Measurements from ENCODE around the gene PARP11.
A peak's percentile ranks its signal among the peaks of the same experiment; 100 is the strongest.

Gene PARP11

DNA sequence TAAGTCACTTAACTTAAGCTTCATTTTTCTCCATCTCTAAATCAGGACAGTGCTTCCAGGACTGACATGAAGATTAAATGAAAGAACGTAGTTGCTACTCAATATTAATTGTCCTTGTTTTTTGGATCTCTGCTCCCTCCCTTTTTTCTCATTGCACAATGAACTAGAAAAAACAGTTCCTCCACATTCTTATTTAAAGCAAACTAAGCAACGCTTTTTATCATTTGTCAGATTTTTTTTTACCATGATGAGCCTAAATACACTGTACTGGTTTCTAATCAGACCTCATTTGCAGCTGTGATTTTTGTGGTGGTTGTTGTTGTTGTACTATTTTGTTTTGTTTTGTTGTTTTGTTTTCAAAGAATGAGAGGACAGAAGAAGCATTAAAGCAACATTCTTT is 23.2 kb upstream of the PARP11 start:
- peak overlapping the region; percentile 29 for H3K27ac Mint-ChIP-seq
- no peak overlapping the region for H3K4me3 Mint-ChIP-seq
- H3K9me3 Mint-ChIP-seq: no peaks in the 10 kb centered on the region
- H3K27me3 Mint-ChIP-seq: no peaks in the 10 kb centered on the region
- no peaks in the 10 kb centered on the region for H3K36me3 Mint-ChIP-seq (ENCODE audit: low read depth)
- peaks cover 28% of the 10 kb centered on the region for H3K4me1 Mint-ChIP-seq (ENCODE audit: low read depth)

DNA sequence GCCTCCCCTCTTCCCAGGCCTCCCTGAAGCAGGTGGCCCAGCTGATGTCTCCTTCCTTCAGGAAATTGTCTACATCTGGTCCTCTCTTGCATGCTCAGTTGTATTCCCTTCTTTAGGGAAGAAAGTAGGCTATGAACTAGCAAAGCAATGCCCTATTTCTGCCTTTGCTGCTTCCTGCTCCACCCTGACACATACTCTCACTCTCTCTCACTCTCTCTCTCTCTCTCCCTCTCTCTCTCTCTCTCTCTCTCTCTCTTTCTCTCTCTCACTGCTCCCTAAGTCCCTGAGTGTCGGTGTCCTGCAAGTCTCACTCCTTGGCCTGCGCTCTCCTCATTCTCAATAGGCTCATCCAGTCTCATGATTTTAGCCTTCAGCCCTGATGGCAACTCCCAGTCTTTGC is 19.4 kb upstream of the PARP11 start:
- no peaks in the 10 kb centered on the region for H3K27me3 Mint-ChIP-seq
- no peak overlapping the region for H3K27ac Mint-ChIP-seq
- H3K9me3 Mint-ChIP-seq: no peaks in the 10 kb centered on the region
- H3K4me1 Mint-ChIP-seq (ENCODE audit: low read depth): peaks cover 13% of the 10 kb centered on the region
- H3K4me3 Mint-ChIP-seq: no peak overlapping the region
- no peaks in the 10 kb centered on the region for H3K36me3 Mint-ChIP-seq (ENCODE audit: low read depth)

DNA sequence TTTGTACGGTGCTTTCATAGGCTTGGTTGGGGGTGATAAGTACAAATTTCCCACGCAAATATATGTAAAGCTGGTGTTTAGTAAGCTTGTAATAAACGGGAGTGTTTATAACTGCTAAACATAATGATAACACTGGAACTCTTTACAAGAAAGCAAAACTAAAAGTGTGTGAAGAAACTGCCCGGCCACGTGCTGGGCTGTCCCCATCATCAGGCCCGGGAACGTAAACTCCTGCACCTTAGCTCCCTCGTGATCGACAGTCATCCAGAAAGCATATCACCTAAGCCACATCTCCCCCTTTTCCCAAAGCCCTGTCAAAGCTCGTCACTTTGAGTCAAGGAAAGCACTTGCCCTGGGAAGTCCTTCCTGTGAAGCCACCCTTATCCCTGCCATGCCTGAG is 18.0 kb upstream of the PARP11 start:
- Mint-ChIP-seq H3K4me1 (ENCODE audit: low read depth) (no peaks in the 10 kb centered on the region), H3K27me3 (no peaks in the 10 kb centered on the region), H3K4me3 (no peak overlapping the region), H3K36me3 (ENCODE audit: low read depth) (no peaks in the 10 kb centered on the region), H3K27ac (no peak overlapping the region), H3K9me3 (no peaks in the 10 kb centered on the region)

DNA sequence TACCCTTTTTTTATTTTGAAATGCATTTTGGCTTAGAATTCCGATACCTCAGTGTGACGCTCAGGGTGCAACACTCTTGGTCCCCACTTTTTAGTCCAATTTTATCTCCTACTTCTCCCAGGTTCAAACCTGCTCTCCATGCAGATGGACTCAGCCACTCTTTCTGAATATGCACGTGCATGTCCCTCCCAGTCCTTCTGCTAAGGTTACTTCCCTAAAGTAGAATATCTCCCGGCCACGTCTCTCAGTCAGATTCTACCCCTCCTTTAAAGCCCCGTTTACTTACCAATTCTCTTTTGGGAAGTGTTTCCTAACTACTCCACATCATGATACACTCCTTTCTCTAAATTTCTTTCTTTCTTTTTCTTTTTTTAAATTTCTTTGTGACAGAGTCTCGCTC is 15.5 kb upstream of the PARP11 start:
- Mint-ChIP-seq H3K27ac (no peak overlapping the region), H3K9me3 (no peaks in the 10 kb centered on the region), H3K4me1 (ENCODE audit: low read depth) (peaks cover 5% of the 10 kb centered on the region), H3K27me3 (no peaks in the 10 kb centered on the region), H3K4me3 (no peak overlapping the region), H3K36me3 (ENCODE audit: low read depth) (no peaks in the 10 kb centered on the region)

DNA sequence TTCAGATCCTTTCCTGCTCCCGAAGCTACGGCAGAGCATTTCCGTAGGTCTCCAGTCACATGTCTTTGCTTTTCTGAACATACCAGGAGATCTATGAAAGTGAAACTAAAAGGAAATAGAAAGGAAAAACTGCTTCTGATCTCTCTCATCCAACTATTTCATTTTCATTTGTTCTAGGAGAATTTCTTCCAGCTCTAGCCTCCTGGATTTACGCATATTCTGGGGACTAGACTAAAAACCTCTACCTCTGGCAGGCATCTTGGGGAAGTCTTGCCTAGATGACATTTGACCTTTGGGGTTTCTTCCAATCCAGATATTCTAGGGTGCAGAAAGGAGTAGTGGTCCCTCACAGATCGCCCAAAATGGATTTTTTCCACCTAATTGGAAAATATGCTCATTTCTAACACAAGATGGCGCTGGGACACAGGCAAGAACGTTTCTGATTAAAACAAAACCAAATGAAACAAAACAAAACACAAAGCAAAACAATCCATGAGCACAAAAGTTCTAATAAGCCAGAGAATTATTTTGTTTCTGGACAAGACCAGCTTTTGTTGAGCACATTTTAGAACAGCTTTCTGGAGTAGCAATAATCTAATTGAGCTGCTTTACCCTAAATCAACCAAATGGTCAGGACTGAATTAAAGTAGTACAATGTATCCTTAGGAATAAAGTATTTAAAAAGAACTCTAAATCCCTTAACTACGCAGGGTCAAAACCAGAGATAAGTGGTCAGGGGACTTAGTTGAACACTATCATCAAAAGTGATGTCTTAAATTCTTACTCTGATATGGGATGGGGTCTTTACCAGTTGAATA is 12.3 kb upstream of the PARP11 start:
- Mint-ChIP-seq H3K27ac (no peak overlapping the region), H3K4me1 (ENCODE audit: low read depth) (peaks cover 5% of the 10 kb centered on the region), H3K9me3 (no peaks in the 10 kb centered on the region), H3K36me3 (ENCODE audit: low read depth) (no peaks in the 10 kb centered on the region), H3K27me3 (peaks cover 4% of the 10 kb centered on the region), H3K4me3 (no peak overlapping the region)

DNA sequence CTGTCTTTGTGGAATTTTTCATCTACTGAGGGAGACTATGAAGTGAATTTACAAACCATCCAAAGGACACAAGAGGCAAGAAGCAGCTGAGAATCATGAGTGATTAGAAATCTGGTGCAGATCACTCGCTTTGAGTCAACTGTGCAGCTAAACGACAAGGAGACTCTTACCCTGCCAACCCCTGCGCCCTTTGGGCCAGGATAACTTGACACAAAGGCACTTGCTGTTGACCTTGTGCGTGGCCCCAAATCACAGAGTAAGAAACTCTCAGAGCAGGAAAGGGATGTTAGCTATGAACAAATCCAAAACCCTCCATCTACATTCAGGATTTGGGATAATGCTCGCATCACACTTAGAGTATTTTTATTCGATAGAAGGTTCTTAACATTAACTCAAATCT is 11.5 kb upstream of the PARP11 start:
- Mint-ChIP-seq H3K9me3 (no peaks in the 10 kb centered on the region), H3K4me3 (no peak overlapping the region), H3K4me1 (ENCODE audit: low read depth) (peaks cover 9% of the 10 kb centered on the region), H3K27me3 (peaks cover 4% of the 10 kb centered on the region), H3K27ac (no peak overlapping the region), H3K36me3 (ENCODE audit: low read depth) (no peaks in the 10 kb centered on the region)

DNA sequence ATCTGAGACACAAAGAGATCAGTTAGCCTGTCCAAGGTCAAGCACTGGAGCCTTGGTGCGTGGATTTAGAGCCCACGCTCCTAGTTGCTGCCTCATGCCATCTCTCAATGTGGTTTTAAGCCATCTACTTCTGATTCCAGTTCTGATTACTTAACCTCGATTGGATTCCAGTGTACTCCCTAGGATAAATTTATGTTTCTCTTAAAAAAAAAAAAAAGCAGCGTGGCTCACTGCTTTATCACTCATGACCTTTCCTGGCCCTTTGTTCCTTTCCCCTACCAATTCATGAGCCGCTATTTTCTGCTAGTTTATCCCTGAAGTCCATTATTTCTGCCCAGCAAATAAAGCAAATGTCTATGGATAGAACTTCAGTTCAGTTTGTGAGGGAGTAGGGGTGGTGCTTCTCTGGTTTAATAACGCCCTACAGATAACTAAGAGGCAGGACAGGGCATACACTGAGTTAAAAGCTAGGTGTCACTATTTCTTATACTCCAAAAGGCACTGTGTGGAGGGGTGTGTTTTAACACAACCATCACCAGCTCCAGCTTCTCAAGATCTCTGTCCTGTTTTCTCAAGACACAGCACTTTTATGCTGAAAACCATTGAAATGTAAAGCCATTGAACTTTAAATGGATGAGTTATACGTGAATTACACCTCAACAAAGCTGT is 9.8 kb upstream of the PARP11 start:
- peaks cover 16% of the 10 kb centered on the region for H3K4me1 Mint-ChIP-seq (ENCODE audit: low read depth)
- no peak overlapping the region for H3K27ac Mint-ChIP-seq
- no peaks in the 10 kb centered on the region for H3K9me3 Mint-ChIP-seq
- H3K4me3 Mint-ChIP-seq: no peak overlapping the region
- peaks cover 4% of the 10 kb centered on the region for H3K27me3 Mint-ChIP-seq
- H3K36me3 Mint-ChIP-seq (ENCODE audit: low read depth): no peaks in the 10 kb centered on the region

DNA sequence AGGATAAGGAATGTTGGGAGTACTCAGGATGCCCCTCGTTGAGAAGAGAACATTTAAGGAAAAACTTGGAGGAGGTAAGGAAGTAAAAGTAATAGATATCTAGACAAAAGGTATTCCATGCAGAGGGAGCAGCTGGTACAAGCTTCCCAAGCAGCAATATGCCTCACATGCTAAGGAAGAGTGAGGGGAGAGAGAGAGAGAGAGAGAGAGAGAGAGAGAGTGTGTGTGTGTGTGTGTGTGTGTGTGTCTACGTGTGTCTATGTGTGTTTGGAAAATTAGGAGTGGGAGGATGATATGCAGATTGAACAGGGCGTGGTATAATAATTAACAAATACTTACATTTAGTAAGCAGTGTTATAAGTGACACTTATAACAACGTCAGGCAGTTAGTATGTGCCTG is 9.2 kb upstream of the PARP11 start:
- H3K27me3 Mint-ChIP-seq: peaks cover 4% of the 10 kb centered on the region
- no peaks in the 10 kb centered on the region for H3K9me3 Mint-ChIP-seq
- H3K4me3 Mint-ChIP-seq: no peak overlapping the region
- no peaks in the 10 kb centered on the region for H3K36me3 Mint-ChIP-seq (ENCODE audit: low read depth)
- H3K4me1 Mint-ChIP-seq (ENCODE audit: low read depth): peaks cover 16% of the 10 kb centered on the region
- H3K27ac Mint-ChIP-seq: no peak overlapping the region

DNA sequence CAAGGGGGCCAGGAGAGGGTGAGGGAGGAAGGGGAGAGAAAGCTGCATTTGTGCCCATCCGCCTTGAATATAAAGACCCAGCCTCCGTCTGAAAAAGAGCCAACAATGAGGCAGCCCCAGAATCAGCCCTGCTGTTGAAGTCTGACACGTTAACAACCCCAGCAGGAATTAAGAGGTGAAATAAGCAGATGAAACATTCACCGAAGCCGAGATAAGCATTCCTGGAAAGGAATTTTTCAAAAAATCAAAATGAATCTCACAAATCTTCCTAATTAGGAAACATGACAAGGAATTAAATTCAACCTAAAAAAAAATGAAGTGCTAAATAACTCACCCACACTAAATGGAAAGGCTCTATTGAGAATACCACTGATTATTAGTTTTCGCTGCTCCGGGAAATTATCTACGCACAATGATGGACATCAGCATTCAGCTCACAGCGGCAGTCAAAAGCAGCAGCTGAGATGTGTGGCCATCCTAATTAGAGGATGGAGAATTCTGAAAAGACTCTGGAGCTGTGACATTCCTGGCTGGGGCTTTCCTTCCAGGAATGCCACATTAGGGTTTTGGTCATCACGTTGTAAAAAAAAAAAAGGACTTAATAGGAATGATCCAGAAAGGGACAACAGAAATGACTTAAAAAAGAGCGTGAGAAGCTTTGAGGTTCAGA is 8.2 kb upstream of the PARP11 start:
- no peak overlapping the region for H3K4me3 Mint-ChIP-seq
- H3K4me1 Mint-ChIP-seq (ENCODE audit: low read depth): peaks cover 16% of the 10 kb centered on the region
- H3K9me3 Mint-ChIP-seq: no peaks in the 10 kb centered on the region
- H3K36me3 Mint-ChIP-seq (ENCODE audit: low read depth): no peaks in the 10 kb centered on the region
- peaks cover 4% of the 10 kb centered on the region for H3K27me3 Mint-ChIP-seq
- no peak overlapping the region for H3K27ac Mint-ChIP-seq

DNA sequence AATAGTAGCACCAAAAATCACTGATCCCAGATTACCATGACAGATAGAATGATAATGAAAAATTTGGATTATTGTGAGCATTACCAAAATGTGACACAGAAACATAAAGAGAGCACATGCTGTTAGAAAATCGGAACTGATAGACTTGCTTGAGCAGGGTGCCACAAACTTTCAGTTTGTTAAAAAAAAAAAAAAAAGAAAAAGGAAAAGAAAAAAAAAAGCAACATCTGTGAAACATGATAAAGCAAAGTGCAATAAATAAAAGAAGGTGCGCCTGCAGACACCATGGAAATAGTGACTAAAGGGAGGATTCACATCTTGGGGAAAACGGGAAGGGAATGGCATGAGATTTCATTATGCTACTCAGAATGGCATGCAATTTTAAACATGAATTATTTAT is 6.6 kb upstream of the PARP11 start:
- peaks cover 4% of the 10 kb centered on the region for H3K27me3 Mint-ChIP-seq
- H3K36me3 Mint-ChIP-seq (ENCODE audit: low read depth): no peaks in the 10 kb centered on the region
- no peaks in the 10 kb centered on the region for H3K9me3 Mint-ChIP-seq
- H3K27ac Mint-ChIP-seq: no peak overlapping the region
- H3K4me1 Mint-ChIP-seq (ENCODE audit: low read depth): peaks cover 10% of the 10 kb centered on the region
- H3K4me3 Mint-ChIP-seq: no peak overlapping the region

DNA sequence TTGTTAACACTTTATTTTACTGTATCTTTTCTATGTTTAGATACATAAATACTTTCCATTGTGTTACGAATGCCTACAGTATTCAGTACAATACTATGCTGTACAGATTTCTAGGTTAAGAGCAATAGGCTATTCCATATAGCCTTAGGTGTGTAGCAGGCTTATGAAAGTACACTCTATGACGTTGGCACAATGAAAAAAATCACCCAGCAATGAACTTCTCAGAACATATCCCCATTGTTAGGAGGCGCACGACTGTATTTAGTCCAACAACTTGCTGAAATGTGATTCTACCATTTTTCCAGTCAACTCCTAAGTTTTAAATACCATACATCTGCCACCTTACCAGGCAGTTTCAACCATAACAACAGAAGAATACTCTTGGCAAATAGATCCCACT is 1.8 kb downstream of the PARP11 start:
- H3K4me1 Mint-ChIP-seq (ENCODE audit: low read depth): peaks cover 62% of the 10 kb centered on the region
- H3K27ac Mint-ChIP-seq: peak overlapping the region; percentile 98
- H3K36me3 Mint-ChIP-seq (ENCODE audit: low read depth): peaks cover 28% of the 10 kb centered on the region
- peak overlapping the region; percentile 97 for H3K4me3 Mint-ChIP-seq
- peaks cover 9% of the 10 kb centered on the region for H3K9me3 Mint-ChIP-seq
- no peaks in the 10 kb centered on the region for H3K27me3 Mint-ChIP-seq

DNA sequence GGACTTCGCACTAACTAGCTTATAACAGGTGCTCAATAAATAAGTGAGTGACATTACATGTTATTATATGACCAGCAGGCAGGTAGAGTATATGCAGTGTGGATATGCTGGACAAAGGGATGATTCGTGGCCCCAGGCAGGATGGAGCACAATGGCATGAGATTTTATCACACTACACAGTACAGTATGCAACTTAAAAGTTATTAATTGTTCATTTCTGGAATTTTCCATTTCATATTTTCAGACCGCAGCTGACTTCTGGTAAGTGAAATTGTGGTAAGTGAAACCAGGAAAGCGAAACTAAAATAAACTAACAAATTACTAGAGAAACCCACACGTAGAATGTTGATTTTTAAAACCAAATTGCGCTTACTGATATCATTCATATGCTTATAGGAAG is 3.3 kb downstream of the PARP11 start:
- H3K4me1 Mint-ChIP-seq (ENCODE audit: low read depth): peaks cover 62% of the 10 kb centered on the region

DNA sequence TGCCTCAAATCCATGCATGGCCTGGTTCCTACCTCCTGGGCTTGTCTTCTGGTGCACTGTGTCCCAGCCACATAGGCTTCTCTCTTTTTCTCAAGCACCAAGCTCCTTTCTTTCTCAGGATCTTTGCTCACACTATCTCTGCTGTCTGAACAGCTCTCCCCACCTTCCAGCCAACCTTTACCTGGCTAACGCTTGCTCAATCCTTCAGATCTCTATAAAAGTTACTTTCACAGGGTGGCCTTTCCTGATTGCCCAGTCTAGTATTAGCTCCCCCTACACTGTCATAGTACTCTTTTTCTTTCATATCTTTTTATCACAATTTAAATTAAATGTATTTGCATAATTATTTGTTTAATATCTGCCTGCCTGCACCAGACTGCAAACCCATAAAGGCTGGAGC is 3.8 kb downstream of the PARP11 start:
- H3K27ac Mint-ChIP-seq: peak overlapping the region; percentile 84
- peak overlapping the region; percentile 97 for H3K4me3 Mint-ChIP-seq
- H3K27me3 Mint-ChIP-seq: no peaks in the 10 kb centered on the region
- peaks cover 62% of the 10 kb centered on the region for H3K4me1 Mint-ChIP-seq (ENCODE audit: low read depth)
- peaks cover 46% of the 10 kb centered on the region for H3K36me3 Mint-ChIP-seq (ENCODE audit: low read depth)
- peaks cover 27% of the 10 kb centered on the region for H3K9me3 Mint-ChIP-seq

More for the DNA sequence above, 3.3 kb downstream of the PARP11 start:
- Mint-ChIP-seq H3K4me3 (peak overlapping the region; percentile 97), H3K27ac (peak overlapping the region; percentile 84), H3K36me3 (ENCODE audit: low read depth) (peaks cover 43% of the 10 kb centered on the region), H3K9me3 (peaks cover 24% of the 10 kb centered on the region), H3K27me3 (no peaks in the 10 kb centered on the region)

DNA sequence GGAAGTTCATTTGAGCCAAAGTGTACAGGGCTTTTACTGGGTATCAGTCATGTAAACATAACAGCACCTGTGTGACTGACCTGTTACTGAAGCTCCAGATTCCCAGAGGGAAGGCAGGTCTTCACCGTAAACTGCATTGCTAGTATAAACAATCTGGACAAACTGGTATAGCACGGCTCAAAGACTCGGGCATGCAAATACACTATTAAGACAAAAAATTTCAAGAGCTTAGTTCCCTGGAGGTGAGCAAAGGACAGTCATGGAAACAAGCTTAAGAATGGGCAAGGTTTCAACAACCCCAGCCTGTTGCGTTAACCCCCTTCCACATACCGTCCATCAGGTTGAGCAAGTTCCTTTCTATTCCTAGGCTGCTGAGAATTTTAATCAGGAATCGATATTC is 9.4 kb downstream of the PARP11 start:
- H3K4me1 Mint-ChIP-seq (ENCODE audit: low read depth): peaks cover 16% of the 10 kb centered on the region
- H3K27me3 Mint-ChIP-seq: no peaks in the 10 kb centered on the region
- peaks cover 21% of the 10 kb centered on the region for H3K9me3 Mint-ChIP-seq
- no peak overlapping the region for H3K4me3 Mint-ChIP-seq
- H3K36me3 Mint-ChIP-seq (ENCODE audit: low read depth): peaks cover 62% of the 10 kb centered on the region
- no peak overlapping the region for H3K27ac Mint-ChIP-seq

DNA sequence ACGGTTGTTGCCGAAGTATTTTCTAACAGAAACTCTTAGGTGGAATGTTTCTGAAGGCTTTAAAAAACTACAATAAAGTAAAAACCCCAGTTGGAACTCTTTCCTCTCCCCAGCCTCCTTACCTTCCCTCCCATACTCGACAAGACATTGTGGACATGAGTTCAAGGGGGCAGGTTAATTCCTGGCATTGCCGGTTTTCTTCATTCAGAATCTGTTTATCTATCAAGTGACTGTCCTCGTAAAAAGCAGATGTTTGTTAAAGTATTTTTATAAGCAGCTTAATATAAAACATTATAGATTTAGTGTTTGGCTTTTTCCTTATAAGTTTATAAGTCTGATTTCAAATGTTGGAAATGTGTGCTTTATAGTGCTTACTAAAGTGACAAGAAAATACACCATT is 30.7 kb downstream of the PARP11 start:
- Mint-ChIP-seq H3K36me3 (ENCODE audit: low read depth) (peaks cover 47% of the 10 kb centered on the region), H3K9me3 (peaks cover 8% of the 10 kb centered on the region), H3K4me1 (ENCODE audit: low read depth) (peaks cover 40% of the 10 kb centered on the region), H3K4me3 (no peak overlapping the region), H3K27me3 (no peaks in the 10 kb centered on the region), H3K27ac (no peak overlapping the region)

Data from stimulated activated naive CD8-positive, alpha-beta T cell treated with anti-CD3 and anti-CD28 coated beads, Interleukin-15, Interleukin-2, amounts not matched to agents 100 ng/mL and 50 ng/mL, for 24 hours (primary cell).